Activated CD4-positive, alpha-beta T cell treated with anti-CD3 and anti-CD28 coated beads, Interleukin-2, amount 50 U/mL, for 24 hours (primary cell): ENCODE measurements around the gene SLC4A5.

Experiments
- DNase-seq, 2 donors: peaks; one replicate each; pipeline ENCODE4 v3.0.0-alpha.2; 2020; ENCODE audit warnings: low read depth in 1 of 2, low spot score in 1 of 2

Gene SLC4A5

GRCh38 chr2:74314107-74314506 lies 29.1 kb downstream of the SLC4A5 start:
- DNase-seq: no peak

- DNase-seq: no peak
Measured at GRCh38 chr2:74313497-74313896, 29.7 kb downstream of the SLC4A5 start.

GRCh38 chr2:74312913-74313312 lies 30.3 kb downstream of the SLC4A5 start:
- no peak for DNase-seq

GRCh38 chr2:74307720-74308119 lies 35.5 kb downstream of the SLC4A5 start:
- no peak for DNase-seq

GRCh38 chr2:74304332-74305148 lies 38.7 kb downstream of the SLC4A5 start:
- DNase-seq: no peak

- no peak for DNase-seq
Measured at GRCh38 chr2:74302865-74303264, 40.4 kb downstream of the SLC4A5 start.

- DNase-seq: no peak
Measured at GRCh38 chr2:74301262-74301661, 42.0 kb downstream of the SLC4A5 start.

- DNase-seq: no peak
Measured at GRCh38 chr2:74300506-74300905, 42.7 kb downstream of the SLC4A5 start.

- DNase-seq: no peak
Measured at GRCh38 chr2:74297950-74298349, 45.3 kb downstream of the SLC4A5 start.

- DNase-seq: no peak
Measured at GRCh38 chr2:74297391-74297790, 45.8 kb downstream of the SLC4A5 start.

- no peak for DNase-seq
Measured at GRCh38 chr2:74293191-74293991, 49.8 kb downstream of the SLC4A5 start.

- no peak for DNase-seq
Measured at GRCh38 chr2:74292751-74293150, 50.5 kb downstream of the SLC4A5 start.

GRCh38 chr2:74291886-74292621 lies 51.2 kb downstream of the SLC4A5 start:
- DNase-seq: no peak

GRCh38 chr2:74291218-74291544 lies 52.0 kb downstream of the SLC4A5 start:
- no peak for DNase-seq

- DNase-seq: peak; percentile 4 to 7
Measured at GRCh38 chr2:74290466-74291217, 52.6 kb downstream of the SLC4A5 start.

GRCh38 chr2:74290066-74290465 lies 53.1 kb downstream of the SLC4A5 start:
- no peak for DNase-seq

- DNase-seq: no peak
Measured at GRCh38 chr2:74286725-74287124, 56.5 kb downstream of the SLC4A5 start.

GRCh38 chr2:74281141-74281975 lies 61.9 kb downstream of the SLC4A5 start:
- no peak for DNase-seq

- DNase-seq: no peak
Measured at GRCh38 chr2:74278694-74279093, 64.5 kb downstream of the SLC4A5 start.

- no peak for DNase-seq
Measured at GRCh38 chr2:74278176-74278575, 65.0 kb downstream of the SLC4A5 start.
